DOHH2 (cell line): ENCODE measurements around the gene TFCP2L1.

Experiments
- CTCF ChIP-seq: fragments of 200-600 bp; sonication (generic); IDR thresholded peaks from one replicate; pipeline ENCODE4 v1.5.1; 2014; ENCODE audit warnings: antibody characterized with exemption, mild to moderate bottlenecking, low read depth, low read length; ENCODE audit not compliant: poor library complexity, severe bottlenecking
- EZH2phosphoT487 ChIP-seq: fragments of 200-600 bp; sonication (generic); IDR thresholded peaks from 2 replicates; pipeline ENCODE4 v1.6.1; 2017; ENCODE audit warnings: borderline replicate concordance, mild to moderate bottlenecking, antibody characterized with exemption, low read length, moderate library complexity, mixed read lengths

- TF ChIP-seq CTCF: no peak
- no peak for TF ChIP-seq EZH2phosphoT487
Observed at GRCh38 chr2:121210691-121211090, 74.3 kb downstream of the TFCP2L1 start.
